GM15510 (cell line): Measurements from ENCODE around the gene NUMB.
A peak's percentile ranks its signal among the peaks of the same experiment; 100 is the strongest.

Experiments
- POLR2A ChIP-seq: IDR thresholded peaks from 3 replicates; pipeline ENCODE4 v1.6.1; 2011; ENCODE audit warnings: borderline replicate concordance; ENCODE audit not compliant: insufficient read length; ENCODE audit errors: extremely low read depth

NUMB gene

GRCh38 chr14:73246387-73247150 is 211.8 kb downstream of the NUMB start:
- no peak for TF ChIP-seq POLR2A

DNA sequence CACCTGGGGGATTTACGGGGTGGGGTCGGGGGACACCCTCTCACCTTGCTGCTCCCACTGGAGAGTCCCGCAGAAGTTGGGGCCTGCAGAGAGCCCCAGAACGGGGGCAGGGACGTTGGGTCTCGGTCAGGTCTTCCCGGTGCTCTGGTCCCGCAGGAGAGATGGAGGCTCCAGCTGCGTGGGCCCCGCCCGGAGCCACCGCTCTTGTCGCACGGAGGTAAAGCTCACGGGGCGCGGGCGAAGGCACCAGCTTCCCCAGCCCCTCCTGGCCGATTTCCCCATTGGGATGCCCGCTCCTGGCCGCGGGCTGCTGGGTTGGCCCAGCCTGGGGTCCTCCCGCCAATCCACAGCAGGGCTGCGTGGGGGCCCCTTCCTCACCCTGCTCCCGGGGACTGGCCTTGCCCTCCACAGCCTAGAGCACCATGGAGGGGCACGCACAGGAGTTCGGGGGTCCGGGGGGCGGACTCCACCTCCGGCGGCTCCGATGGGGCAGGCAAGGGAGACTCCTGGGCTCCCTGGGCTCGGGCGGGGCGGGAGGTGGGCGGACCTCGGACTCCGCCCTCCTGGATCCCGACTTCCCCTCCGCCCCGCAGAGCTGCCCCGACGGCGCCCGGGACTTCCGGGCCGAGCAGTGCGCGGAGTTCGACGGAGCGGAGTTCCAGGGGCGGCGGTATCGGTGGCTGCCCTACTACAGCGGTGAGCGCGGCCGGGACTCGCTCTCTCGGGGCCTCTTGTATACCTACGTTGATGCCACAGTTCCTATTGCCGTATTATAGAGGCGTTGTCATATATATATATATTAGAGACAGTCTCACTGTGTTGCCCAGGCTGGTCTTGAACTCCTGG is 212.6 kb downstream of the NUMB start:
- peak; percentile 60 for TF ChIP-seq POLR2A

DNA sequence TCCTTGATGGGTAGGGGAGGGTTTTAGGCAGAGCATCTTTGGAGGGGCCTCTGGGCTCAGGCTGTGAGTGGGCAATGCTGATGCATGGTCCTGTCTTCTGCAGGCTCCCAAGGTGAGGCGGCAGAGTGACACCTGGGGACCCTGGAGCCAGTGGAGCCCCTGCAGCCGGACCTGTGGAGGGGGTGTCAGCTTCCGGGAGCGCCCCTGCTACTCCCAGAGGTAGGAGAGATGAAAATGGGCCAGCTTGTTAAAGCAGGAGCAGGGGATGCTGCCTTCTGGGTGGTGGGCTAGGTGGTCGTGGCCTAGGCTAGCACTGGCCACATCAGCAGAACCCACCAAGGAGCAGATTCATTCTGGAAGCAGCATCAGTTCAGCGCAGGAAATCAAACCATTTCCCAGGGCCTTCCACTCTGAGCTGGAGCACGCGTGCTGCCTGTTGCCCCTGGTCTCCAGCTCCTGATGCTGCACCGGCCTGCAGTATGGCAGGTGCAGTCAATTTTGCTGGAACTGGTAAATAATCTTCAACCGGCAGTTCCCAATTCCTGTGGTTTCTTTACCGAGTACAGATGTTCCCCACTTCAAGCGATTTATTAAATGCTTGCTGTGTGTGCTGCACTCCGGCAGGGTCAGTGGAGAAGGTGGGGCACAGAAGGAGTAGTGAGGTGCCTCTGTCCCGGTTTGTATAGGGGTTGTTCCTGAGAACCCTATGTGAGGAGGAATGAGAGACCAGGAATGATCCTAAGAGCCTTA is 213.6 kb downstream of the NUMB start:
- TF ChIP-seq POLR2A, result no peak

DNA sequence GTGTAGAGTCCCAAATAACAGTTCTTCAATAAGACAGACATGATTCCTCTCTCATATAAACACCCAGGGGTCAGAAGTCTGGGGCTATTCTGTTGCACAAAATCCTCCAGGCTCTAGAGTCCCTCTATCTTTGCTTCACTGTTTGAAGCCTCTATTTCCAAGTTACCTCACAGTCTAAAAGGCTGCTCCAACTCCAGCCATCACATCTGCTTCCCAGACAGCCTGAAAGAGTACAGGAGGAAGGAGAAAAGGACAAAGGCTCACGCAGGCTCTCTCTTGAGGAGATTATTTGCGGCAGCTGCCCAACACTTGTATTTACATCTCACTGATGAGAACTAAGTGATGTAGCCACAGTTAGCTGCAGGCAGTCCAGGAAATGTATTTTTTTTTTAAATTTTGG is 214.6 kb downstream of the NUMB start:
- no peak for TF ChIP-seq POLR2A

DNA sequence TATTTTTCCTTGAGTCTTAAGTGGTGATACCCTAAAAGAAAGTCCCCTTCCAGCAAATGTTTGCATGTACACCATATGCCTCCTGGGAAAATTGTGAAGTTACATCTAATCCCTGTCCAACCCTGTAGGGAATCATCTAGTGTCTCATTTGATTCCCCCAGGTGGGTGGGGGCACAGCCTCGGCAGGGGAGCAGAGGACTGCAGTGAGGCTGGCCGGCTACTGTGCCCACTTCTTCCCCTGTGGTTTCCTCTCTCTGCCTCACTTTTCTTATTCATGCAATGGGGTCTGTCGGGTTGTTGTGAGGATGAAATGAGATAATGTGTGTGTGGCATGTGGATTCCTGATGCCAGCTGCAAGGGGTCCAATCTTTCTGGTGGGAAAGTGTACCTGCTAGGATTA is 215.0 kb downstream of the NUMB start:
- TF ChIP-seq POLR2A, result no peak

GRCh38 chr14:73242357-73242901 is 215.9 kb downstream of the NUMB start:
- no peak for TF ChIP-seq POLR2A

DNA sequence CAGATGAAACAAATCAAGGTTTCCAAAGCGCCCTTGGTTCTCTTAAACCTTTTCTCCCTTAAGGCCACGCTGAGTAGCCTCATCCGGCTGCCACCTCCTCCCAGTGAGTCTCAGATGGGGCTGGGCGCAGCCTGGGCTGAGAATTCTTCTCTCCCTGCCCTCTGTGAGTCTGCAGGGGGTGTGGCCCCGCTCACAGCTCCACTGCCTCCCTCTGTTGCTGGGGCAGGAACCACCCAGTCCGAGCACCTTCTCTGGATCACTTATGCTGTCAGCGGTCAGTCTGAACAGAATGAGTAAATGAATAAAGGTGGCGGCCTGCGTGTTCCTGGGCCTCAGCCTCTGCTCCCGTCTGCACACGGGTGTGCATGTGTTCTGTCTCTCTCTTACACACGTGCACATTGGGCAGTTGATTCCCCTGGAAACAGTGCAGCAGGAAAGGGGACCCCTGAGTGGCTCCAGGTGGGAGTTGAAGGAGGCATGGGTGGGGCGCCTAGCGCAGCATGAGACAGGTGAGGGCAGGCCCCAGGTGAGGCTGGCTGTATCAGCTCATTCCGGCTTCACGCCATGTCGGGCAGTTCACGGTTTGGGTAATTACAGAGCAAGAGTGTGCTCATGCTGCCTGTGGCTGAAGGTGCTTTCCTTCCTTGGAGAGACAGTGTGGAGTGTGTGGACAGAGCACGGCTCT is 216.7 kb downstream of the NUMB start:
- no peak for TF ChIP-seq POLR2A

- no peak for TF ChIP-seq POLR2A
Measured at GRCh38 chr14:73240816-73241480, 217.4 kb downstream of the NUMB start.

- no peak for TF ChIP-seq POLR2A
Measured at GRCh38 chr14:73239393-73240241, 218.7 kb downstream of the NUMB start.

- TF ChIP-seq POLR2A, result no peak
Measured at GRCh38 chr14:73238941-73239340, 219.4 kb downstream of the NUMB start.

GRCh38 chr14:73238424-73238852 is 219.9 kb downstream of the NUMB start:
- TF ChIP-seq POLR2A, result no peak

DNA sequence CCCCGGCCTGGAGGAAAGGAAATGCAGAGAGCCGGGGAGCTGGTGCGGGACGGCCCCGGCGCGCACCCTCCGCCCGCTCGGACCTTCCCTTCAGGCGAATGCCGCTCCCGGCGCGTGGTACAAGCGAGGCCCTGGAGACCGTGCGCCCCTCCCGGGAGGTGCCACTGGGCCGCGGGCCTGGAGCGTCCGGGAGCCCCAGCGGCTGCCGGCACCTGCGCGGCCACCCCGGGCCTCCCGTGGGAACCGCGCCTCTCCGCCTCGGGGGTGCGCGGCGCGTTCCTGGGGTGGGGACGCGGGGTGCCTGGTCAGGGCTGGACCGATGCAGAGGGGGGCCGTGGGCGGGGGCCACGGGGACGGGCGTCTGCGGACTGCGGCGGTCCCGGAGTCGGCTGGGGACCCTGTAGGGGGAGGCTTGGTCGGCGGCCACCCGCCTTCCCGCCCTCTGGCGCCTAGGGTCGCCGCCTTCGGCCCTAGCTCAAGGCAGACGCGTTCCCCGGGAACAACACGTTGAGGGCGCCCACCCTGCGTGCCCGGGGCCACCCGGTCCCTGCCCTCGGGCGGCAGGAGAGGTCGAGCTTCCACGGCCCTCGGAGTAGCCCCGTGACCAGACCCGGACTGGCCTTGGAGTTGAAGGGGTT is 220.4 kb downstream of the NUMB start:
- no peak for TF ChIP-seq POLR2A

- TF ChIP-seq POLR2A, result no peak
Measured at GRCh38 chr14:73237219-73237785, 221.0 kb downstream of the NUMB start, which contains the start of gene PAPLN. Gene PAPLN, plus strand, starts transcription at chr14:73237506. Its CDS starts 2,273 bp downstream, at chr14:73239779.

GRCh38 chr14:73236752-73237218 is 221.6 kb downstream of the NUMB start:
- no peak for TF ChIP-seq POLR2A
